Mesendoderm (in vitro differentiated cells): ENCODE results near the gene TGFBR2.

ENCODE experiments used
- DNase-seq: peaks from one replicate; pipeline ENCODE4 v3.0.0; 2013
- H2AK5ac ChIP-seq: 2 replicates; pipeline ENCODE4 v1.6.1; 2013; ENCODE audit warnings: low read length, inconsistent platforms
- H2BK120ac ChIP-seq: 2 replicates; pipeline ENCODE4 v1.6.1; 2013; ENCODE audit warnings: low read depth, mild to moderate bottlenecking, low read length, moderate library complexity, mixed read lengths
- H2BK15ac ChIP-seq: replicated peaks from 2 replicates; pipeline ENCODE4 v1.6.1; 2013; ENCODE audit warnings: low read depth, mild to moderate bottlenecking, moderate library complexity
- H2BK5ac ChIP-seq: 2 replicates; pipeline ENCODE4 v1.6.1; 2013; ENCODE audit warnings: low read length, inconsistent platforms
- H3K18ac ChIP-seq: 2 replicates; pipeline ENCODE4 v1.6.1; 2013; ENCODE audit warnings: mild to moderate bottlenecking, low read length, mixed read lengths
- H3K23ac ChIP-seq: one replicate; pipeline ENCODE4 v1.6.1; 2013; ENCODE audit warnings: low read length
- H3K27ac ChIP-seq: 2 replicates; pipeline ENCODE4 v1.5.1; 2013; ENCODE audit warnings: low read depth, mild to moderate bottlenecking, inconsistent platforms, low read length, moderate library complexity
- H3K27me3 ChIP-seq: 2 replicates; pipeline ENCODE4 v1.6.1; 2013; ENCODE audit warnings: low read length, control low read depth, mild to moderate bottlenecking, inconsistent platforms; ENCODE audit not compliant: insufficient read depth, poor library complexity
- H3K36me3 ChIP-seq: 2 replicates; pipeline ENCODE4 v1.6.1; 2013; ENCODE audit warnings: low read length, inconsistent platforms; ENCODE audit not compliant: control insufficient read depth, insufficient read depth
- H3K4ac ChIP-seq: one replicate; pipeline ENCODE4 v1.6.1; 2013; ENCODE audit warnings: low read depth, mild to moderate bottlenecking, low read length, moderate library complexity
- H3K4me1 ChIP-seq: 2 replicates; pipeline ENCODE4 v1.6.1; 2013; ENCODE audit warnings: low read depth, low read length, inconsistent platforms; ENCODE audit not compliant: control insufficient read depth
- H3K4me2 ChIP-seq: 2 replicates; pipeline ENCODE4 v1.6.1; 2013; ENCODE audit warnings: low read length
- H3K4me3 ChIP-seq: 2 replicates; pipeline ENCODE4 v1.5.1; 2013; ENCODE audit warnings: mild to moderate bottlenecking, low read length
- H3K56ac ChIP-seq: one replicate; pipeline ENCODE4 v1.6.1; 2013; ENCODE audit warnings: low read length
- H3K79me1 ChIP-seq: 2 replicates; pipeline ENCODE4 v1.6.1; 2013; ENCODE audit warnings: low read length, inconsistent platforms
- H3K79me2 ChIP-seq: 2 replicates; pipeline ENCODE4 v1.6.1; 2013; ENCODE audit warnings: mild to moderate bottlenecking, low read length; ENCODE audit not compliant: control insufficient read depth, insufficient read depth
- H3K9ac ChIP-seq: 2 replicates; pipeline ENCODE4 v1.6.1; 2013; ENCODE audit warnings: low read length, inconsistent platforms
- H4K5ac ChIP-seq: one replicate; pipeline ENCODE4 v1.6.1; 2013; ENCODE audit warnings: low read length
- H4K8ac ChIP-seq: one replicate; pipeline ENCODE4 v1.6.1; 2013; ENCODE audit warnings: low read depth, mild to moderate bottlenecking, control low read depth, low read length, moderate library complexity
- WGBS: extraction: QIAGEN DNeasy Blood & Tissue Kit; methylation state at CpG from one replicate; pipeline ENCODE4 v1.1.7; 2013; ENCODE audit warnings: low lambda C conversion rate, missing lambda C conversion rate; ENCODE audit not compliant: insufficient coverage; ENCODE audit errors: extremely low coverage; 5-methylcytosine and 5-hydroxymethylcytosine counted together

Gene TGFBR2

GRCh38 chr3:30634761-30635735, 28.6 kb downstream of the TGFBR2 start:
- H4K5ac ChIP-seq = no peak overlapping the region
- H3K4ac ChIP-seq = no peak overlapping the region
- peaks cover 5% of the 10 kb centered on the region for H3K79me1 ChIP-seq
- no peaks in the 10 kb centered on the region for H3K79me2 ChIP-seq
- H3K18ac ChIP-seq = no peak overlapping the region
- H3K36me3 ChIP-seq = no peaks in the 10 kb centered on the region
- H3K4me1 ChIP-seq = peaks cover 7% of the 10 kb centered on the region
- H3K27me3 ChIP-seq = no peaks in the 10 kb centered on the region
- no peak overlapping the region for H3K23ac ChIP-seq
- no peak for DNase-seq
- H3K27ac ChIP-seq = no peak overlapping the region
- no peak overlapping the region for H3K9ac ChIP-seq
- H2BK120ac ChIP-seq = no peak overlapping the region
- H3K4me3 ChIP-seq = no peak overlapping the region
- H3K56ac ChIP-seq = no peak overlapping the region
- H3K4me2 ChIP-seq = no peak overlapping the region
- no peak overlapping the region for H2BK5ac ChIP-seq
- no peak overlapping the region for H2BK15ac ChIP-seq
- no peak overlapping the region for H2AK5ac ChIP-seq
- no CpG with 5 or more reads among the region's 3 CpGs for WGBS
- H4K8ac ChIP-seq = no peak overlapping the region

GRCh38 chr3:30637310-30638219, 31.2 kb downstream of the TGFBR2 start:
- Histone ChIP-seq H3K4ac (no peak overlapping the region), H3K23ac (no peak overlapping the region), H3K4me1 (peaks cover 7% of the 10 kb centered on the region), H3K4me2 (no peak overlapping the region), H2BK5ac (no peak overlapping the region), H3K27ac (no peak overlapping the region), H3K4me3 (no peak overlapping the region), H4K5ac (no peak overlapping the region), H3K27me3 (no peaks in the 10 kb centered on the region), H3K18ac (no peak overlapping the region), H3K79me1 (peaks cover 9% of the 10 kb centered on the region), H2BK120ac (no peak overlapping the region), H4K8ac (no peak overlapping the region), H2AK5ac (no peak overlapping the region), H3K36me3 (no peaks in the 10 kb centered on the region), H3K9ac (no peak overlapping the region), H3K79me2 (peaks cover 3% of the 10 kb centered on the region), H3K56ac (no peak overlapping the region), H2BK15ac (no peak overlapping the region)
- WGBS = no CpG with 5 or more reads among the region's 10 CpGs
- no peak for DNase-seq

GRCh38 chr3:30638685-30639412, 32.4 kb downstream of the TGFBR2 start:
- no peak overlapping the region for H3K4me2 ChIP-seq
- H4K8ac ChIP-seq = no peak overlapping the region
- H3K4ac ChIP-seq = no peak overlapping the region
- no peak overlapping the region for H2BK5ac ChIP-seq
- peaks cover 9% of the 10 kb centered on the region for H3K79me1 ChIP-seq
- WGBS = no CpG with 5 or more reads among the region's 4 CpGs
- H3K27ac ChIP-seq = no peak overlapping the region
- no peak overlapping the region for H3K9ac ChIP-seq
- H3K4me1 ChIP-seq = peaks cover 7% of the 10 kb centered on the region
- no peak overlapping the region for H3K4me3 ChIP-seq
- H2BK120ac ChIP-seq = no peak overlapping the region
- H3K79me2 ChIP-seq = peaks cover 3% of the 10 kb centered on the region
- DNase-seq = no peak
- no peak overlapping the region for H3K23ac ChIP-seq
- H2BK15ac ChIP-seq = no peak overlapping the region
- H2AK5ac ChIP-seq = no peak overlapping the region
- no peaks in the 10 kb centered on the region for H3K27me3 ChIP-seq
- no peaks in the 10 kb centered on the region for H3K36me3 ChIP-seq
- H4K5ac ChIP-seq = no peak overlapping the region
- no peak overlapping the region for H3K56ac ChIP-seq
- H3K18ac ChIP-seq = no peak overlapping the region

GRCh38 chr3:30639937-30640336, 33.5 kb downstream of the TGFBR2 start:
- no peak overlapping the region for H3K56ac ChIP-seq
- H3K4me3 ChIP-seq = no peak overlapping the region
- no peak overlapping the region for H3K4me2 ChIP-seq
- H3K36me3 ChIP-seq = no peaks in the 10 kb centered on the region
- no peaks in the 10 kb centered on the region for H3K27me3 ChIP-seq
- H3K79me1 ChIP-seq = peaks cover 9% of the 10 kb centered on the region
- no CpG with 5 or more reads among the region's 1 CpG for WGBS
- no peak overlapping the region for H3K4ac ChIP-seq
- peaks cover 7% of the 10 kb centered on the region for H3K4me1 ChIP-seq
- H3K18ac ChIP-seq = no peak overlapping the region
- no peak overlapping the region for H3K23ac ChIP-seq
- no peak overlapping the region for H2AK5ac ChIP-seq
- peaks cover 3% of the 10 kb centered on the region for H3K79me2 ChIP-seq
- no peak overlapping the region for H3K27ac ChIP-seq
- no peak for DNase-seq
- H2BK5ac ChIP-seq = no peak overlapping the region
- H3K9ac ChIP-seq = no peak overlapping the region
- H2BK15ac ChIP-seq = no peak overlapping the region
- no peak overlapping the region for H4K8ac ChIP-seq
- no peak overlapping the region for H2BK120ac ChIP-seq
- no peak overlapping the region for H4K5ac ChIP-seq

- 100% methylated on average over 1 of the region's 5 CpGs for WGBS
- Histone ChIP-seq H3K23ac (no peak overlapping the region), H3K79me2 (peaks cover 3% of the 10 kb centered on the region), H3K4me1 (peaks cover 5% of the 10 kb centered on the region), H3K27me3 (no peaks in the 10 kb centered on the region), H3K27ac (no peak overlapping the region), H3K79me1 (peaks cover 6% of the 10 kb centered on the region), H3K4ac (no peak overlapping the region), H3K4me3 (no peak overlapping the region), H4K5ac (no peak overlapping the region), H3K56ac (no peak overlapping the region), H3K36me3 (no peaks in the 10 kb centered on the region), H2AK5ac (no peak overlapping the region), H4K8ac (no peak overlapping the region), H3K4me2 (no peak overlapping the region), H2BK15ac (no peak overlapping the region), H2BK120ac (no peak overlapping the region), H3K18ac (no peak overlapping the region), H2BK5ac (no peak overlapping the region), H3K9ac (no peak overlapping the region)
- DNase-seq = no peak
Measured at GRCh38 chr3:30640851-30641250, 34.5 kb downstream of the TGFBR2 start.
